Tibial artery (tissue), 4 donors: Measurements from ENCODE around the gene NSUN4.

Source experiments
- DNase-seq, 2 donors: peaks; one replicate each; pipeline ENCODE4 v3.0.0-alpha.2; 2019
- H3K27ac ChIP-seq, 2 donors: fragments of 200-600 bp; sonication (generic) in 1 of 2; 1 replicate in 1 of 2; 2 replicates in 1 of 2; pipeline ENCODE4 v1.5.1; 2018 to 2019; ENCODE audit warnings: mild to moderate bottlenecking in 1 of 2
- H3K27me3 ChIP-seq, 2 donors: fragments of 200-600 bp; sonication (generic) in 1 of 2; one replicate each; pipeline versions ENCODE4 v1.5.1 to v1.6.0; 2016 to 2019
- H3K36me3 ChIP-seq, 3 donors: fragments of 200-600 bp; sonication (generic) in 2 of 3; one replicate each; pipeline ENCODE4 v1.5.1; 2016 to 2019; ENCODE audit warnings: mild to moderate bottlenecking in 2 of 3
- H3K4me1 ChIP-seq, 4 donors: fragments of 200-600 bp; sonication (generic) in 2 of 4; 1 replicate in 3 of 4; 2 replicates in 1 of 4; pipeline ENCODE4 v1.5.1; 2016 to 2019
- H3K4me3 ChIP-seq, 2 donors: fragments of 200-600 bp; sonication (generic) in 1 of 2; 1 replicate in 1 of 2; 2 replicates in 1 of 2; pipeline ENCODE4 v1.5.1; 2018 to 2019; ENCODE audit warnings: mild to moderate bottlenecking in 2 of 2
- H3K9me3 ChIP-seq, 3 donors: fragments of 200-600 bp; sonication (generic) in 1 of 3; one replicate each; pipeline ENCODE4 v1.5.1; 2016 to 2019
- intact Hi-C: fragments of 100-400 bp; cut with DNase I; formaldehyde crosslinking; loops from one replicate; pipeline ENCODE4 v1.15.0; 2023; ENCODE audit warnings: low total_unique reads
- TF ChIP-seq, protein P1 (sequence below), 2 experiments: fragments of 200-600 bp in 1 of 2; fragments of 450-650 bp in 1 of 2; IDR thresholded peaks; one replicate each; pipeline ENCODE4 v1.5.1; 2017 to 2019; ENCODE audit warnings: antibody characterized with exemption in 2 of 2, mild to moderate bottlenecking in 1 of 2, moderate library complexity in 1 of 2

Gene NSUN4

GRCh38 chr1:46411010-46411405 lies 70.4 kb downstream of the NSUN4 start:
- TF ChIP-seq, protein P1, sequence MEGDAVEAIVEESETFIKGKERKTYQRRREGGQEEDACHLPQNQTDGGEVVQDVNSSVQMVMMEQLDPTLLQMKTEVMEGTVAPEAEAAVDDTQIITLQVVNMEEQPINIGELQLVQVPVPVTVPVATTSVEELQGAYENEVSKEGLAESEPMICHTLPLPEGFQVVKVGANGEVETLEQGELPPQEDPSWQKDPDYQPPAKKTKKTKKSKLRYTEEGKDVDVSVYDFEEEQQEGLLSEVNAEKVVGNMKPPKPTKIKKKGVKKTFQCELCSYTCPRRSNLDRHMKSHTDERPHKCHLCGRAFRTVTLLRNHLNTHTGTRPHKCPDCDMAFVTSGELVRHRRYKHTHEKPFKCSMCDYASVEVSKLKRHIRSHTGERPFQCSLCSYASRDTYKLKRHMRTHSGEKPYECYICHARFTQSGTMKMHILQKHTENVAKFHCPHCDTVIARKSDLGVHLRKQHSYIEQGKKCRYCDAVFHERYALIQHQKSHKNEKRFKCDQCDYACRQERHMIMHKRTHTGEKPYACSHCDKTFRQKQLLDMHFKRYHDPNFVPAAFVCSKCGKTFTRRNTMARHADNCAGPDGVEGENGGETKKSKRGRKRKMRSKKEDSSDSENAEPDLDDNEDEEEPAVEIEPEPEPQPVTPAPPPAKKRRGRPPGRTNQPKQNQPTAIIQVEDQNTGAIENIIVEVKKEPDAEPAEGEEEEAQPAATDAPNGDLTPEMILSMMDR (IDR thresholded peaks at IDR 0.05) = no peak
- no peak overlapping the region for H3K27ac ChIP-seq
- peaks cover 0 to 58% (median 0%) of the 10 kb centered on the region in 3 donors for H3K36me3 ChIP-seq
- DNase-seq = no peak
- H3K9me3 ChIP-seq = no peaks in the 10 kb centered on the region
- intact Hi-C loops = no loop called here
- H3K4me3 ChIP-seq = no peak overlapping the region
- peaks cover 0 to 8% (median 4%) of the 10 kb centered on the region in 4 donors for H3K4me1 ChIP-seq
- no peaks in the 10 kb centered on the region for H3K27me3 ChIP-seq
